Measurements from ENCODE around the gene WBP1L. TPM values are rescaled to one million over a fixed set of nuclear protein-coding genes. Genes with fewer than 3 reads are reported as not detected.

The WBP1L gene
- total and polyA plus RNA-seq, 4 donors = 12.3 to 43.6 (median 27.6) TPM

DNA sequence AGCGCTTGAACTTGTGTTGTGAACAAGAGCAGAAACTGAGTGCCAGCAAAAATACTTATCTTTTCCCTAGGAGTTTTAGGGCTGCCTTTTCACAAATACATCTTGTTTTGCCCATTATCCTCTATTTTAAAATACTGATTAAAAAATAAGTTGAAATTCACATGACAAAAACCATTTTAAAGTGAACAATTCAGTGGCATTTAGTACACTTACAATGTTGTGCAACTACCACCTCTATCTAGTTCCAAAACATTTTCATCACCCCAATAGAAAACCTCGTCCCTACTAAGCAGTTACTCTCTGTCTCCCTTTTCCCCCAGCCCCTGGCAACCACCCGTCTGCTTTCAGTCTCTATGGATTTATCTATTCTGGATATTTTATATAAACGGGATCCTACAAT lies 1.4 kb downstream of the WBP1L start:
- WGBS = 50% methylated on average over 4 of the region's 4 CpGs
- no peak for TF ChIP-seq EGR1 (IDR thresholded peaks at IDR 0.05; ENCODE audit: low read depth in 2 of 2)
- TF ChIP-seq, protein P1, sequence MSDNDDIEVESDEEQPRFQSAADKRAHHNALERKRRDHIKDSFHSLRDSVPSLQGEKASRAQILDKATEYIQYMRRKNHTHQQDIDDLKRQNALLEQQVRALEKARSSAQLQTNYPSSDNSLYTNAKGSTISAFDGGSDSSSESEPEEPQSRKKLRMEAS (IDR thresholded peaks at IDR 0.05) = no peak
- TF ChIP-seq NR2F2 (IDR thresholded peaks at IDR 0.05) = no peak
- TF ChIP-seq, protein P2, sequence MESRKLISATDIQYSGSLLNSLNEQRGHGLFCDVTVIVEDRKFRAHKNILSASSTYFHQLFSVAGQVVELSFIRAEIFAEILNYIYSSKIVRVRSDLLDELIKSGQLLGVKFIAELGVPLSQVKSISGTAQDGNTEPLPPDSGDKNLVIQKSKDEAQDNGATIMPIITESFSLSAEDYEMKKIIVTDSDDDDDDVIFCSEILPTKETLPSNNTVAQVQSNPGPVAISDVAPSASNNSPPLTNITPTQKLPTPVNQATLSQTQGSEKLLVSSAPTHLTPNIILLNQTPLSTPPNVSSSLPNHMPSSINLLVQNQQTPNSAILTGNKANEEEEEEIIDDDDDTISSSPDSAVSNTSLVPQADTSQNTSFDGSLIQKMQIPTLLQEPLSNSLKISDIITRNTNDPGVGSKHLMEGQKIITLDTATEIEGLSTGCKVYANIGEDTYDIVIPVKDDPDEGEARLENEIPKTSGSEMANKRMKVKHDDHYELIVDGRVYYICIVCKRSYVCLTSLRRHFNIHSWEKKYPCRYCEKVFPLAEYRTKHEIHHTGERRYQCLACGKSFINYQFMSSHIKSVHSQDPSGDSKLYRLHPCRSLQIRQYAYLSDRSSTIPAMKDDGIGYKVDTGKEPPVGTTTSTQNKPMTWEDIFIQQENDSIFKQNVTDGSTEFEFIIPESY (IDR thresholded peaks at IDR 0.05) = no peak
- TF ChIP-seq HNF4G (IDR thresholded peaks at IDR 0.05) = no peak
- no peak for TF ChIP-seq JUND (IDR thresholded peaks at IDR 0.05)
- TF ChIP-seq, protein P3, sequence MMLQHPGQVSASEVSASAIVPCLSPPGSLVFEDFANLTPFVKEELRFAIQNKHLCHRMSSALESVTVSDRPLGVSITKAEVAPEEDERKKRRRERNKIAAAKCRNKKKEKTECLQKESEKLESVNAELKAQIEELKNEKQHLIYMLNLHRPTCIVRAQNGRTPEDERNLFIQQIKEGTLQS (IDR thresholded peaks at IDR 0.05) = no peak
- no peak for TF ChIP-seq YY1 (IDR thresholded peaks at IDR 0.05)
- TF ChIP-seq GABPA (IDR thresholded peaks at IDR 0.05 in 1 of 2, conservative IDR thresholded peaks at IDR 0.05 in 1 of 2) = no peak
- no peak for TF ChIP-seq RXRA (IDR thresholded peaks at IDR 0.05)
- no peak for TF ChIP-seq HNF4A (conservative IDR thresholded peaks at IDR 0.05)
- TF ChIP-seq, protein P4, sequence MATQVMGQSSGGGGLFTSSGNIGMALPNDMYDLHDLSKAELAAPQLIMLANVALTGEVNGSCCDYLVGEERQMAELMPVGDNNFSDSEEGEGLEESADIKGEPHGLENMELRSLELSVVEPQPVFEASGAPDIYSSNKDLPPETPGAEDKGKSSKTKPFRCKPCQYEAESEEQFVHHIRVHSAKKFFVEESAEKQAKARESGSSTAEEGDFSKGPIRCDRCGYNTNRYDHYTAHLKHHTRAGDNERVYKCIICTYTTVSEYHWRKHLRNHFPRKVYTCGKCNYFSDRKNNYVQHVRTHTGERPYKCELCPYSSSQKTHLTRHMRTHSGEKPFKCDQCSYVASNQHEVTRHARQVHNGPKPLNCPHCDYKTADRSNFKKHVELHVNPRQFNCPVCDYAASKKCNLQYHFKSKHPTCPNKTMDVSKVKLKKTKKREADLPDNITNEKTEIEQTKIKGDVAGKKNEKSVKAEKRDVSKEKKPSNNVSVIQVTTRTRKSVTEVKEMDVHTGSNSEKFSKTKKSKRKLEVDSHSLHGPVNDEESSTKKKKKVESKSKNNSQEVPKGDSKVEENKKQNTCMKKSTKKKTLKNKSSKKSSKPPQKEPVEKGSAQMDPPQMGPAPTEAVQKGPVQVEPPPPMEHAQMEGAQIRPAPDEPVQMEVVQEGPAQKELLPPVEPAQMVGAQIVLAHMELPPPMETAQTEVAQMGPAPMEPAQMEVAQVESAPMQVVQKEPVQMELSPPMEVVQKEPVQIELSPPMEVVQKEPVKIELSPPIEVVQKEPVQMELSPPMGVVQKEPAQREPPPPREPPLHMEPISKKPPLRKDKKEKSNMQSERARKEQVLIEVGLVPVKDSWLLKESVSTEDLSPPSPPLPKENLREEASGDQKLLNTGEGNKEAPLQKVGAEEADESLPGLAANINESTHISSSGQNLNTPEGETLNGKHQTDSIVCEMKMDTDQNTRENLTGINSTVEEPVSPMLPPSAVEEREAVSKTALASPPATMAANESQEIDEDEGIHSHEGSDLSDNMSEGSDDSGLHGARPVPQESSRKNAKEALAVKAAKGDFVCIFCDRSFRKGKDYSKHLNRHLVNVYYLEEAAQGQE (IDR thresholded peaks at IDR 0.05) = no peak
- no peak for TF ChIP-seq FOXA1 (IDR thresholded peaks at IDR 0.05)
- no peak for TF ChIP-seq RAD21 (IDR thresholded peaks at IDR 0.05)
- Histone ChIP-seq H3K4me3 (ENCODE audit: low read depth in 1 of 3, low read length in 3 of 3) (peak overlapping the region; percentile 68 to 99 (median 96)), H3K9me3 (ENCODE audit: control insufficient read depth in 4 of 4, low read length in 3 of 4) (no peaks in the 10 kb centered on the region), H3K27ac (ENCODE audit: low read depth in 1 of 2, low read length in 2 of 2) (peak overlapping the region; percentile 82 to 84), H3K4me1 (ENCODE audit: control insufficient read depth in 4 of 4, insufficient read depth in 4 of 4, low read length in 3 of 4) (peaks cover 0 to 25% (median 18%) of the 10 kb centered on the region in 4 donors), H3K9ac (ENCODE audit: low read depth in 1 of 2, low read length in 2 of 2) (peak overlapping the region in 1 of 2 donors; percentile 79), H3K27me3 (ENCODE audit: control insufficient read depth in 4 of 4, insufficient read depth in 4 of 4, low read length in 3 of 4) (no peaks in the 10 kb centered on the region), H3K36me3 (ENCODE audit: control insufficient read depth in 4 of 4, insufficient read depth in 3 of 4, low read depth in 1 of 4, low read length in 3 of 4) (no peaks in the 10 kb centered on the region)
- DNase-seq (ENCODE audit: low spot score) = no peak

DNA sequence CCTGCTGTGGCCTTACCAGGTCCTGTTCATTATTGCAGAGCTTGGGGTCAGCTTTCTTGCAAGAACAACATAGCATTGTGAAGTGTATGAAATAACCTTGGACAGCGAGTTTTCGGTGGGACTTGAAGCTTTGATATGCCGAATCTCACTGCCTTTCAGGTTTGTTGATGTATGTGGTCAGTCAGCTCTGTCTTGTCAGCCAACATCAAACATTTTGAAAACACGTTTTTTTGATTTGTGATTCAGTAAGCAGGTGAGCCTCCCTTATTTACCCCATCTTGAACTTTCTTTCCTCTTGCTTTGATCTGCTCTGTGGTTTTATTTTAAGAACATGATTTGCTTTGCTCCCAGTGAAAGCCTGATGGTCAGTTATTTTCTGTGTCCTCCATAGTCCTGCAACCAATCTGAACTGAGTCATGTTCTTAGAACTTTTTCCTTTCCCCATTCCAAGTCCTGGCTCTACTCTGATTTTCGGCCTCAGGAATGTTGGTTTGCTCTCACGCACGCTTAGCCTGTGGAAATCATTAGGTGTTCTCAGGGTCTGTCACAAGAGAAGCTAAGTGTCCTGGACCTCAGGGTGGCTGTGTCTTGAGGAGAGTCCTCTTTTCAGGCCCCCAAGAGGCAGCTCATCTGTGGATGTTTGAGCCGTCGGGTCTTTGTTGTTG lies 8.7 kb downstream of the WBP1L start:
- no peaks in the 10 kb centered on the region for H3K9me3 ChIP-seq (ENCODE audit: control insufficient read depth in 4 of 4, low read length in 3 of 4)
- H3K27me3 ChIP-seq (ENCODE audit: control insufficient read depth in 4 of 4, insufficient read depth in 4 of 4, low read length in 3 of 4) = no peaks in the 10 kb centered on the region
- TF ChIP-seq SP1 (IDR thresholded peaks at IDR 0.05) (no peak), HNF4G (IDR thresholded peaks at IDR 0.05) (no peak), YY1 (IDR thresholded peaks at IDR 0.05) (no peak), TAF1 (conservative IDR thresholded peaks at IDR 0.05) (no peak), HNF4A (conservative IDR thresholded peaks at IDR 0.05) (no peak), NR2F2 (IDR thresholded peaks at IDR 0.05) (no peak), RXRA (IDR thresholded peaks at IDR 0.05) (no peak), JUND (IDR thresholded peaks at IDR 0.05) (no peak), FOXA2 (IDR thresholded peaks at IDR 0.05) (no peak), EGR1 (IDR thresholded peaks at IDR 0.05; ENCODE audit: low read depth in 2 of 2) (no peak)
- TF ChIP-seq, protein P2 (IDR thresholded peaks at IDR 0.05) = no peak
- TF ChIP-seq, protein P1 (IDR thresholded peaks at IDR 0.05) = no peak
- TF ChIP-seq, protein P3 (IDR thresholded peaks at IDR 0.05) = no peak
- H3K27ac ChIP-seq (ENCODE audit: low read depth in 1 of 2, low read length in 2 of 2) = peak overlapping the region; percentile 44 to 58
- DNase-seq (ENCODE audit: low spot score) = no peak
- no peak overlapping the region for H3K4me3 ChIP-seq (ENCODE audit: low read depth in 1 of 3, low read length in 3 of 3)
- no peak overlapping the region for H3K9ac ChIP-seq (ENCODE audit: low read depth in 1 of 2, low read length in 2 of 2)
- peaks cover 0 to 9% (median 7%) of the 10 kb centered on the region in 4 donors for H3K4me1 ChIP-seq (ENCODE audit: control insufficient read depth in 4 of 4, insufficient read depth in 4 of 4, low read length in 3 of 4)
- WGBS = 87% methylated on average over 9 of the region's 9 CpGs
- H3K36me3 ChIP-seq (ENCODE audit: control insufficient read depth in 4 of 4, insufficient read depth in 3 of 4, low read depth in 1 of 4, low read length in 3 of 4) = no peaks in the 10 kb centered on the region

Measured in liver (tissue), 9 donors.